GM19438 (cell line): Measurements from ENCODE around the gene SYNDIG1.

ENCODE experiments used
- ATAC-seq: cut with Tn5 transposase; IDR thresholded peaks from one replicate; pipeline ENCODE4 v1.9.1; 2021; ENCODE audit warnings: low read depth; ENCODE audit not compliant: unreplicated experiment

SYNDIG1 gene

GRCh38 chr20:24546232-24546892 lies 76.9 kb downstream of the SYNDIG1 start:
- no peak for ATAC-seq

GRCh38 chr20:24547967-24548366 lies 78.5 kb downstream of the SYNDIG1 start:
- no peak for ATAC-seq

- ATAC-seq: no peak
Observed at GRCh38 chr20:24559114-24559732, 89.8 kb downstream of the SYNDIG1 start.

GRCh38 chr20:24560571-24561491 lies 91.4 kb downstream of the SYNDIG1 start:
- no peak for ATAC-seq

- no peak for ATAC-seq
Observed at GRCh38 chr20:24565835-24566351, 96.5 kb downstream of the SYNDIG1 start.

- ATAC-seq: no peak
Observed at GRCh38 chr20:24566656-24567055, 97.2 kb downstream of the SYNDIG1 start.

- ATAC-seq: no peak
Observed at GRCh38 chr20:24567508-24567907, 98.1 kb downstream of the SYNDIG1 start.

GRCh38 chr20:24568842-24569241 lies 99.4 kb downstream of the SYNDIG1 start:
- no peak for ATAC-seq

GRCh38 chr20:24571159-24571558 lies 101.7 kb downstream of the SYNDIG1 start:
- no peak for ATAC-seq

- ATAC-seq: no peak
Observed at GRCh38 chr20:24572140-24572539, 102.7 kb downstream of the SYNDIG1 start.

- no peak for ATAC-seq
Observed at GRCh38 chr20:24572862-24573261, 103.4 kb downstream of the SYNDIG1 start.

GRCh38 chr20:24573557-24573956 lies 104.1 kb downstream of the SYNDIG1 start:
- ATAC-seq: no peak

GRCh38 chr20:24574307-24574706 lies 104.9 kb downstream of the SYNDIG1 start:
- no peak for ATAC-seq

- ATAC-seq: no peak
Observed at GRCh38 chr20:24574797-24575196, 105.4 kb downstream of the SYNDIG1 start.

GRCh38 chr20:24575811-24576210 lies 106.4 kb downstream of the SYNDIG1 start:
- ATAC-seq: no peak

- ATAC-seq: no peak
Observed at GRCh38 chr20:24576447-24576846, 107.0 kb downstream of the SYNDIG1 start.

- no peak for ATAC-seq
Observed at GRCh38 chr20:24577271-24577909, 108.0 kb downstream of the SYNDIG1 start.

- no peak for ATAC-seq
Observed at GRCh38 chr20:24578567-24579415, 109.4 kb downstream of the SYNDIG1 start.

- ATAC-seq: no peak
Observed at GRCh38 chr20:24579475-24579874, 110.0 kb downstream of the SYNDIG1 start.

- no peak for ATAC-seq
Observed at GRCh38 chr20:24580006-24580405, 110.6 kb downstream of the SYNDIG1 start.
